Psoas muscle (tissue), 8 donors: ENCODE measurements around the gene ZNF488. TPM values are rescaled to one million over a fixed set of nuclear protein-coding genes. Genes with fewer than 3 reads are reported as not detected.
A peak's percentile ranks its signal among the peaks of the same experiment; 100 is the strongest.

Experiments used
- ATAC-seq, 4 donors: fragments of 200-7000 bp; cut with Tn5 transposase; one replicate each; pipeline ENCODE4 v1.9.1; 2020; ENCODE audit warnings: moderate library complexity in 3 of 4, mild to moderate bottlenecking in 2 of 4
- DNase-seq, 2 donors: peaks; one replicate each; pipeline ENCODE4 v3.0.0-alpha.2; 2020
- H3K27ac ChIP-seq: fragments of 200-600 bp; one replicate; pipeline ENCODE4 v1.8.0; 2022
- H3K27me3 ChIP-seq, 3 donors: fragments of 200-600 bp in 1 of 3; one replicate each; pipeline versions ENCODE4 v1.6.1 to v1.8.0; 2013 to 2022; ENCODE audit warnings: low read length in 2 of 3, mild to moderate bottlenecking in 2 of 3, moderate library complexity in 1 of 3; ENCODE audit not compliant: insufficient read depth in 3 of 3
- H3K36me3 ChIP-seq, 2 donors: fragments of 200-600 bp in 1 of 2; one replicate each; pipeline versions ENCODE4 v1.6.1 to v1.8.0; 2013 to 2022; ENCODE audit warnings: low read depth in 1 of 2, mild to moderate bottlenecking in 1 of 2, moderate library complexity in 1 of 2; ENCODE audit not compliant: insufficient read depth in 1 of 2
- H3K4me1 ChIP-seq: fragments of 200-600 bp; one replicate; pipeline ENCODE4 v1.8.0; 2022
- H3K4me3 ChIP-seq: fragments of 200-600 bp; one replicate; pipeline ENCODE4 v1.8.0; 2022; ENCODE audit warnings: mild to moderate bottlenecking
- H3K9me3 ChIP-seq: fragments of 200-600 bp; one replicate; pipeline ENCODE4 v1.8.0; 2022
- WGBS, 3 donors: extraction: QIAGEN DNeasy Blood & Tissue Kit; methylation state at CpG; one replicate each; pipeline versions ENCODE4 v1.1.6 to v1.1.7; 2013; 5-methylcytosine and 5-hydroxymethylcytosine counted together
- intact Hi-C, 2 donors: fragments of 100-400 bp; cut with DNase I; formaldehyde crosslinking; loops; one replicate each; pipeline versions ENCODE4 v1.11.0 to v1.14.2; 2022
- polyA plus RNA-seq, 3 donors: library from polyadenylated mRNA; stranded (reverse); fragments of 200-250 nt; gene quantifications; one replicate each; pipeline ENCODE4 v1.2.3, GENCODE V29; 2013
- total RNA-seq, 4 donors: library from RNA; stranded (reverse); fragmentation: NEBNext Ultra II Directional in 2 of 4; extraction: Animal tissue kit (Norgen Biotek cat#: 25700) in 2 of 4; gene quantifications; one replicate each; pipeline versions ENCODE4 v1.2.1 to v1.2.4, GENCODE V29; 2021 to 2023
- TF ChIP-seq, protein P1 (sequence below): fragments of 200-600 bp; IDR thresholded peaks from one replicate; pipeline ENCODE4 v1.8.0; 2022; ENCODE audit warnings: antibody characterized with exemption
- donor health status: healthy with polysubstance abuse.
- donor health status: DM: no; HTN: no; CAD: no; lungs with moderate emphysema.
- donor health status: Bipolar disorder and iron deficiency.
- donor health status: healthy.
- donor health status: DM: yes; HTN: yes; CAD: no.
- donor health status: DM: no; HTN: no; CAD: no.
- donor health status: DM: no; HTN: no; CAD: no.
- donor health status: DM: yes; HTN: yes; CAD: no.

Gene ZNF488
- total and polyA plus RNA-seq, 7 donors, result 0.03 to 0.15 (median 0.07) TPM; not detected in 2

DNA sequence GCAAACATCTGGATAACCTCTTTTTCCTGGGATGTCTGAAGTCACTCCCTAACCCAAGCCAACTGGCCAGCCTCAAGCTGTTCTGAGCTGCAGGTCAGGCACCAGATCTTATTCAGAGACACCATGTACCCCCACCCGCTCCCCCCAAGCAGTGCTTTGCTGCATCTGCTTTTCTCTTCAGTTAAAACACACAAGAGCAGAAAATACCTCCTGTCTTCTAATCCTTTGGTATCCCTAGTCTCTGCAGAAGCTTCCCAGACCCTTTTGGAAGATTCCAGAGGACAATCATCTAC is 3.0 kb downstream of the ZNF488 start:
- Histone ChIP-seq H3K36me3 (no peaks in the 10 kb centered on the region), H3K9me3 (no peaks in the 10 kb centered on the region), H3K4me1 (peaks cover 6% of the 10 kb centered on the region), H3K4me3 (no peak overlapping the region), H3K27me3 (peaks cover 0 to under 1% (median 0%) of the 10 kb centered on the region in 3 donors), H3K27ac (no peak overlapping the region)
- no peak for ATAC-seq
- no peak for DNase-seq
- intact Hi-C loops, result loop anchor here in 1 of 2 donors (2.0 to 5.0 kb wide), 2 partner anchors 1096 to 1274 kb away; no protein-coding TSS in a partner anchor
- TF ChIP-seq, protein P1, sequence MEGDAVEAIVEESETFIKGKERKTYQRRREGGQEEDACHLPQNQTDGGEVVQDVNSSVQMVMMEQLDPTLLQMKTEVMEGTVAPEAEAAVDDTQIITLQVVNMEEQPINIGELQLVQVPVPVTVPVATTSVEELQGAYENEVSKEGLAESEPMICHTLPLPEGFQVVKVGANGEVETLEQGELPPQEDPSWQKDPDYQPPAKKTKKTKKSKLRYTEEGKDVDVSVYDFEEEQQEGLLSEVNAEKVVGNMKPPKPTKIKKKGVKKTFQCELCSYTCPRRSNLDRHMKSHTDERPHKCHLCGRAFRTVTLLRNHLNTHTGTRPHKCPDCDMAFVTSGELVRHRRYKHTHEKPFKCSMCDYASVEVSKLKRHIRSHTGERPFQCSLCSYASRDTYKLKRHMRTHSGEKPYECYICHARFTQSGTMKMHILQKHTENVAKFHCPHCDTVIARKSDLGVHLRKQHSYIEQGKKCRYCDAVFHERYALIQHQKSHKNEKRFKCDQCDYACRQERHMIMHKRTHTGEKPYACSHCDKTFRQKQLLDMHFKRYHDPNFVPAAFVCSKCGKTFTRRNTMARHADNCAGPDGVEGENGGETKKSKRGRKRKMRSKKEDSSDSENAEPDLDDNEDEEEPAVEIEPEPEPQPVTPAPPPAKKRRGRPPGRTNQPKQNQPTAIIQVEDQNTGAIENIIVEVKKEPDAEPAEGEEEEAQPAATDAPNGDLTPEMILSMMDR, result no peak
- 55 to 74% (median 62%) methylated on average over 1 of the region's 1 CpG for WGBS, 3 donors

DNA sequence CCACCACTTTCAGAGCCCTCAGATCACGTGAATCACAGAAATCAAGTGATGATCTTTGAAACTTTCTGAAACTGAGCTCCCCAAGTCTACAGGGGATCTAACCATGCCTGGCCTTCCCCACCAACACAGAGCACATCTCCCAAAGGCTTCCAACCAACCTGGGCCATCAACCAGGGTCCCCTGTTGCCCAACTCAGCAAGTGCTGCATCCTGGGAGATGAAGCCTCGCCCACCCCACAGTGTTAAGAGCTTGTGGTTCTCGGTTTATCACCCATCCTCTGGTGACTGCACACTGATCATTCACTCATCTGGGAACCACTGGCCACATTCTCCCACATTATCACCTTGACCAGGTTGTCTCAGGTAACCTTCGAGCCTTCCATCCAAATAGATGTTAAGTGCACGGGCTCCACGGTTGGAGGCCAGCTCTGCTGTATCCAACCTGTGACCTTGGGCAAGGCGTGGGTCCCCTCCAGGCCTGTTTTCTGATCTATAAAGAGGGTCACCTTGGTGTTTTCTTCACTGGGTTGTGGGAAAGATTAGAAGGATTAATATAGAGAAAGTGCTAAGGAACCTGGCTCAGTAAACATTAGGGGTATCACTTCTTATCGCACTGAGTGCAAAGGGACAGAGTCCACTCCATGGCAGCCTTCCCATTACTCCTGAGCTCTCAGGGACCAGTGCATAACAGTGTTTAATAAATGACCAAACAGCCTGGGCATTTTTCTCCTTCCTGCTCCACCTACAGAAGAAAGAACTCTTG is 3.6 kb downstream of the ZNF488 start:
- 79 to 90% (median 82%) methylated on average over 8 of the region's 8 CpGs for WGBS, 3 donors
- intact Hi-C loops, result loop anchor here in 1 of 2 donors (2.0 to 5.0 kb wide), 2 partner anchors 1096 to 1273 kb away; no protein-coding TSS in a partner anchor
- TF ChIP-seq, protein P1, result no peak

DNA sequence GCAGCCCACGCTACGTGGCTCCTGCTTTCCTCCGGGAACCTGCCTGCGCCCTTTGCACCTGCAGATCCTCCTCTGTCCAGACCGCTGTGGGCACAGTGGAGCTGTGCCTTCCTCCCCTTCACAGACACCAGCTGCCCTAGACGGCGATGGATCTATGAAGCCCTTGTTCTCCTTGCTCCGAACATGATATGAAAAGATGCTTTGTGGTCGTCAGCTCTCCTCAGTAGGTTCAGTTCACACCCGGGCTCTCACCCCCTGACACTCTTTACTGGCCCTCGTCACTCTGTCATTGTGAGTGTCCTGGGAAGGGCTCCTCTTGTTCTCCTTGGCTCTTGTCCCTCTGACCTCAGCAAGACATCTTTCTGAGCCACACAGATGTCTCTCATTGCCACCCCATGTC is 4.2 kb downstream of the ZNF488 start:
- no peaks in the 10 kb centered on the region for H3K36me3 ChIP-seq
- peaks cover 6% of the 10 kb centered on the region for H3K4me1 ChIP-seq
- no peak overlapping the region for H3K4me3 ChIP-seq
- TF ChIP-seq, protein P1, result no peak
- H3K9me3 ChIP-seq, result no peaks in the 10 kb centered on the region
- H3K27ac ChIP-seq, result no peak overlapping the region
- DNase-seq (peak in 1 of 2 donors; percentile 4), ATAC-seq (no peak)
- 57 to 69% (median 63%) methylated on average over 10 to 11 of the region's 11 CpGs for WGBS, 3 donors
- H3K27me3 ChIP-seq, result peaks cover 0 to 6% (median 0%) of the 10 kb centered on the region in 3 donors
- intact Hi-C loops, result loop anchor here (2.0 to 5.0 kb wide), 3 partner anchors 977 to 1273 kb away; no protein-coding TSS in a partner anchor

More for the DNA sequence above, 3.6 kb downstream of the ZNF488 start:
- DNase-seq (peak in 1 of 2 donors; percentile 24), ATAC-seq (no peak)
- no peak overlapping the region for H3K27ac ChIP-seq
- peaks cover 6% of the 10 kb centered on the region for H3K4me1 ChIP-seq
- H3K27me3 ChIP-seq, result peaks cover 0 to 6% (median 0%) of the 10 kb centered on the region in 3 donors
- H3K4me3 ChIP-seq, result no peak overlapping the region
- no peaks in the 10 kb centered on the region for H3K9me3 ChIP-seq
- no peaks in the 10 kb centered on the region for H3K36me3 ChIP-seq

DNA sequence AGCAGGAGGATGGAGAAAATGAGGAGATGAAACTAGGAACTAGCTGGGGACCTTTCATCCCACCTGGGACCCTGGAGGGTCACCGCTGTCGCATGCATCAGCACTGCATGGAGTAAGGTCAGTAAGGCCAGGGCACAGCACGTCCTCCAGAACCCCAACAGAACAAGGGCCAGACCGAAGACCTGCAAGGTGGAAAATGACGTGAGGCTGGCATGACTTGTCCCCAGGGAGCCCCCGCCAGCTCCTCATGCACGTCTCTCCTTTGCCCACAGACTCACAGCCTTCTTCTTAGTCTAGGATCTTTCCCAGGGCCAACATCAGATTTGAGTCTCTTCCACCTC is 4.7 kb downstream of the ZNF488 start:
- H3K4me3 ChIP-seq, result no peak overlapping the region
- H3K27ac ChIP-seq, result no peak overlapping the region
- H3K9me3 ChIP-seq, result no peaks in the 10 kb centered on the region
- H3K36me3 ChIP-seq, result no peaks in the 10 kb centered on the region
- WGBS, 3 donors, result 78 to 81% (median 80%) methylated on average over 7 of the region's 7 CpGs
- peaks cover 0 to 6% (median 0%) of the 10 kb centered on the region in 3 donors for H3K27me3 ChIP-seq
- TF ChIP-seq, protein P1, result no peak
- ATAC-seq (no peak), DNase-seq (peak in 1 of 2 donors; percentile 15)
- peaks cover 6% of the 10 kb centered on the region for H3K4me1 ChIP-seq
- intact Hi-C loops, result loop anchor here in 1 of 2 donors (5.0 kb wide), 1 partner anchor 978 kb away; no protein-coding TSS in a partner anchor
